Measurements from ENCODE around the gene MTG1.
"Not testable (repeated sequence)": the region's sequence is repeated elsewhere in the genome, so short reads cannot be mapped to it uniquely, and the experiment has no call there.

Gene MTG1

GRCh38 chr10:133454204-133454893 lies 60.4 kb downstream of the MTG1 start:
- no peak for DNase-seq

- DNase-seq, result no peak
Measured at GRCh38 chr10:133455196-133455595, 61.2 kb downstream of the MTG1 start.

GRCh38 chr10:133455611-133456031 lies 61.7 kb downstream of the MTG1 start:
- DNase-seq, result no peak

- DNase-seq, result no peak
Measured at GRCh38 chr10:133456041-133456951, 62.3 kb downstream of the MTG1 start.

- no peak for DNase-seq
Measured at GRCh38 chr10:133457100-133457841, 63.3 kb downstream of the MTG1 start.

- no peak for DNase-seq
Measured at GRCh38 chr10:133458021-133458709, 64.2 kb downstream of the MTG1 start.

GRCh38 chr10:133458710-133459453 lies 64.9 kb downstream of the MTG1 start:
- DNase-seq, result no peak

GRCh38 chr10:133459454-133460207 lies 65.7 kb downstream of the MTG1 start:
- no peak for DNase-seq

- no peak for DNase-seq
Measured at GRCh38 chr10:133460208-133460769, 66.3 kb downstream of the MTG1 start.

- DNase-seq, result no peak
Measured at GRCh38 chr10:133461027-133461426, 67.1 kb downstream of the MTG1 start.

- no peak for DNase-seq
Measured at GRCh38 chr10:133461841-133462240, 67.9 kb downstream of the MTG1 start.

- DNase-seq, result no peak
Measured at GRCh38 chr10:133462512-133463305, 68.8 kb downstream of the MTG1 start.

- peak; percentile 17 for DNase-seq
Measured at GRCh38 chr10:133464582-133465031, 70.7 kb downstream of the MTG1 start.

- DNase-seq, result no peak
Measured at GRCh38 chr10:133465191-133465949, 71.4 kb downstream of the MTG1 start.

GRCh38 chr10:133465950-133466474 lies 72.1 kb downstream of the MTG1 start:
- no peak for DNase-seq

- no peak for DNase-seq
Measured at GRCh38 chr10:133466683-133467275, 72.8 kb downstream of the MTG1 start.

- no peak for DNase-seq
Measured at GRCh38 chr10:133467286-133467911, 73.4 kb downstream of the MTG1 start.

- DNase-seq, result not testable (repeated sequence)
Measured at GRCh38 chr10:133469205-133469604, 75.2 kb downstream of the MTG1 start.
